ENCODE results near the gene C13orf46.

Gene C13orf46

GRCh38 chr13:114009590-114010400 is 35.9 kb upstream of the C13orf46 start:
- no peak for DNase-seq (ENCODE audit: low spot score)

- DNase-seq (ENCODE audit: low spot score): no peak
Measured at GRCh38 chr13:114008964-114009589, 35.2 kb upstream of the C13orf46 start.

- no peak for DNase-seq (ENCODE audit: low spot score)
Measured at GRCh38 chr13:114007566-114007965, 33.7 kb upstream of the C13orf46 start.

GRCh38 chr13:114005206-114005724 is 31.4 kb upstream of the C13orf46 start:
- DNase-seq (ENCODE audit: low spot score): no peak

- DNase-seq (ENCODE audit: low spot score): no peak
Measured at GRCh38 chr13:114004420-114005205, 30.7 kb upstream of the C13orf46 start.

- no peak for DNase-seq (ENCODE audit: low spot score)
Measured at GRCh38 chr13:114002771-114003321, 29.0 kb upstream of the C13orf46 start.

GRCh38 chr13:114002009-114002544 is 28.2 kb upstream of the C13orf46 start:
- no peak for DNase-seq (ENCODE audit: low spot score)

GRCh38 chr13:114001331-114002008 is 27.6 kb upstream of the C13orf46 start:
- DNase-seq (ENCODE audit: low spot score): no peak

GRCh38 chr13:114000151-114001040 is 26.5 kb upstream of the C13orf46 start:
- no peak for DNase-seq (ENCODE audit: low spot score)

- peak; percentile 15 for DNase-seq (ENCODE audit: low spot score)
Measured at GRCh38 chr13:113999618-113999910, 25.7 kb upstream of the C13orf46 start.

- DNase-seq (ENCODE audit: low spot score): peak; percentile 8
Measured at GRCh38 chr13:113998781-113999617, 25.1 kb upstream of the C13orf46 start.

- no peak for DNase-seq (ENCODE audit: low spot score)
Measured at GRCh38 chr13:113997845-113998751, 24.2 kb upstream of the C13orf46 start.

GRCh38 chr13:113996912-113997745 is 23.3 kb upstream of the C13orf46 start:
- no peak for DNase-seq (ENCODE audit: low spot score)

- DNase-seq (ENCODE audit: low spot score): no peak
Measured at GRCh38 chr13:113996081-113996911, 22.4 kb upstream of the C13orf46 start.

GRCh38 chr13:113995051-113995601 is 21.2 kb upstream of the C13orf46 start:
- DNase-seq (ENCODE audit: low spot score): no peak

GRCh38 chr13:113992276-113993005 is 18.6 kb upstream of the C13orf46 start:
- DNase-seq (ENCODE audit: low spot score): no peak
